ENCODE measurements around the gene MPRIP.

GRCh38 chr17:17096438-17097178 lies 54.4 kb downstream of the MPRIP start:
- TF ChIP-seq CTCF (IDR thresholded peaks at IDR 0.05; ENCODE audit: poor library complexity, severe bottlenecking) = no peak
- no peak for TF ChIP-seq MXI1 (conservative IDR thresholded peaks at IDR 0.05; ENCODE audit: poor library complexity, severe bottlenecking)
- TF ChIP-seq POLR2AphosphoS5 (IDR thresholded peaks at IDR 0.05) = no peak
- no peak for TF ChIP-seq REST (IDR thresholded peaks at IDR 0.05; ENCODE audit: borderline replicate concordance)
- no peak for TF ChIP-seq EZH2 (IDR thresholded peaks at IDR 0.05; ENCODE audit: borderline replicate concordance, insufficient read depth, low read length, poor library complexity, severe bottlenecking)
- TF ChIP-seq SMC3 (conservative IDR thresholded peaks at IDR 0.05; ENCODE audit: poor library complexity) = no peak
- no peak for TF ChIP-seq EP300 (conservative IDR thresholded peaks at IDR 0.05; ENCODE audit: poor library complexity, severe bottlenecking)
- no peak for TF ChIP-seq TAF1 (IDR thresholded peaks at IDR 0.05; ENCODE audit: low read depth)
